Ectodermal cell (in vitro differentiated cells): ENCODE measurements around the gene ODAD3.
"Not testable (repeated sequence)": the region's sequence is repeated elsewhere in the genome, so short reads cannot be mapped to it uniquely, and the experiment has no call there.

Experiments
- H3K27ac ChIP-seq: 2 replicates; pipeline ENCODE4 v1.7.0; 2013; ENCODE audit warnings: mild to moderate bottlenecking, low read depth, low read length; ENCODE audit not compliant: insufficient read depth, poor library complexity, severe bottlenecking
- H3K27me3 ChIP-seq: 2 replicates; pipeline ENCODE4 v1.7.0; 2013; ENCODE audit warnings: mild to moderate bottlenecking, low read length; ENCODE audit not compliant: insufficient read depth, control insufficient read depth, poor library complexity, severe bottlenecking
- H3K36me3 ChIP-seq: one replicate; pipeline ENCODE4 v1.7.0; 2013; ENCODE audit warnings: low read length; ENCODE audit not compliant: control insufficient read depth, insufficient read depth
- H3K4me1 ChIP-seq: one replicate; pipeline ENCODE4 v1.7.0; 2013; ENCODE audit warnings: low read length; ENCODE audit not compliant: control insufficient read depth, insufficient read depth
- H3K4me3 ChIP-seq: 2 replicates; pipeline ENCODE4 v1.7.0; 2013; ENCODE audit warnings: low read depth, low read length, control low read depth; ENCODE audit not compliant: insufficient read depth
- H3K9me3 ChIP-seq: 2 replicates; pipeline ENCODE4 v1.7.0; 2013; ENCODE audit warnings: mild to moderate bottlenecking, low read length, moderate library complexity; ENCODE audit not compliant: control insufficient read depth
- WGBS, 2 experiments: methylation state at CpG; one replicate each; pipeline ENCODE4 v1.1.7; 2013; ENCODE audit warnings: missing lambda C conversion rate in 2 of 2; 5-methylcytosine and 5-hydroxymethylcytosine counted together

Gene ODAD3

DNA sequence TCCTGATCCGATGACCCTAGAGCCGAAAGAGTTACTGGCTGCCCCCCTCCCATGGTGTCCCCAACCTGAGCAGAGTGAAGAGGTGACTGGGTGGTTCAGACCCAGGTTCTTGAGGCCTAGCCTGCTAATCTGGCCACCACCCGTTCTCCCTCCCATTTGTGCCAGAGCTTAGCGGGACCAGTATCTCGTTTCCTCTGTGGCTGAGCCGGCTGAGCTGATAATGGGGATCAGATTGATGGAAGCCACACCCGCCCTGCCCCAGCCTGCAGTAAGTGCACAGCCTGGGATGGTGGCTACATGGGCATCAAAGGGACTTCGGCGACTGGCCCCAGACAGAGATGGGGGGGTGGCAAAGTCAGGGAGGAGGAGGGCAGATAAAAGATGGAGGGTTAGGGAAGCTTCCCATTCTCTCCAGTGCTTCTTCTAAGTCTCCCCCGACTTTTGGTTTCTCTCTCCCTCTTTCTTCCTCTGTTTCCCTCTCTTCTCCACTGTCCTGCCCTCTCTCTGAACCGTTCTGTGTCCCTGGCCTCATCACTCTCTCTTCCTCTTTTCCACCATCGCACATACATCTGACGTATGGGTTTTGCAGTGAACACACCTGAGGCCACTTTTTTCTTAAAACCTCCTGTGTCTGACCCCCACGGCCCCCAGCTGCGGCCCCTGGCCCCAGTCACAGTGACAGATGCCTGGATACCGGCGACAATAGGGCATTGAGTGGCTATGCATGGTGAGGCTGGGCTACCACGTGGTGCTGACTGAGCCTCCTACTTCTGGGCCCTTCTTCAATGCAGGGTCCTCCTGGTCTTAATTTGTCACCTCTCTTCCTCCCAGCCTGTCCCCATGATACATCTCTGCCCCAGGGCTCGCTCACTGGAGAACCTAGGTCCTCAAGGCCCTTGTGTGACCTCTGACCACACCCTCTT is 43.5 kb upstream of the ODAD3 start:
- H3K9me3 ChIP-seq, result no peaks in the 10 kb centered on the region
- peaks cover 46% of the 10 kb centered on the region for H3K27me3 ChIP-seq
- no peaks in the 10 kb centered on the region for H3K36me3 ChIP-seq
- H3K4me3 ChIP-seq, result no peak overlapping the region
- H3K27ac ChIP-seq, result no peak overlapping the region
- WGBS, 2 experiments, result 81 to 83% methylated on average over 19 of the region's 19 CpGs
- H3K4me1 ChIP-seq, result peaks cover 8% of the 10 kb centered on the region

DNA sequence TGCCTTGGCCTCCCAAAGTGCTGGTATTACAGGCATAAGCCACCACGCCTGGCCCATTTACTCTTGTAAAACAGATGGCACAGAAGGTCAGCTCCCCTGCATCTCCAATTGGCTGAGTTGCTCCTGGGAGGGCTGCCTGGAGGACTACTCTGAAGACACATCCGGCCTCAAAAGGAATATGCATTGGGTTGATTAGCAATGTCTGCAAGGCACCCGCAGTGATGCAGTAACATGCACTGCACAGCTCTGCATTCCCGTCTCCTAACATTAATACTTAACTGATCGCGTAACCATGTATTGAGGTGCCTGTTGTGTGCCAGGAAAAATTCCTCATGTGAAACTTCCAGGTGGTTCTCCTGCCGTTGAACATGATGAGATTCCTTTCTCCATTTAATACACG is 40.9 kb upstream of the ODAD3 start:
- Histone ChIP-seq H3K27ac (no peak overlapping the region), H3K4me1 (peaks cover 3% of the 10 kb centered on the region), H3K27me3 (peaks cover 23% of the 10 kb centered on the region), H3K9me3 (no peaks in the 10 kb centered on the region), H3K36me3 (no peaks in the 10 kb centered on the region), H3K4me3 (no peak overlapping the region)
- WGBS, 2 experiments, result 90 to 92% methylated on average over 8 of the region's 8 CpGs

DNA sequence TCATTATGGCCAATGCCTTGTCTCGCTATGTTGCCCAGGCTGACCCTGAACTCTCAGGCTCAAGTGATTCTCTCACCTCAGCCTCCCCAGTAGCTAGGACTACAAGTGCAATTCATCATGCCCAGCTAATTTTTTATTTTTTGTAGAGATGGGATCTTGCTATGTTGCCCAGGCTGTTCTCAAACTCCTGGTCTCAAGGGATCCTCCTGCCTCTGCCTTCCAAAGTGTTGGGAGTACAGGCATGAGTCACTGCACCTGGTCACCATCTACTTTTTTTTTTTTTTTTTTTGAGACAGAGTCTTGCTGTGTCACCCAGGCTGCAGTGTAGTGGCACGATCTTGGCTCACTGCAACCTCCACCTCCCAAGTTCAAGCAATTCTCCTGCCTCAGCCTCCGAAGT is 40.4 kb upstream of the ODAD3 start:
- H3K27ac ChIP-seq, H3K9me3 ChIP-seq, H3K36me3 ChIP-seq, H3K4me3 ChIP-seq, H3K4me1 ChIP-seq: not testable (repeated sequence)
- H3K27me3 ChIP-seq, result peaks cover 18% of the 10 kb centered on the region
- WGBS, 2 experiments, result 93 to 96% methylated on average over 3 of the region's 3 CpGs

DNA sequence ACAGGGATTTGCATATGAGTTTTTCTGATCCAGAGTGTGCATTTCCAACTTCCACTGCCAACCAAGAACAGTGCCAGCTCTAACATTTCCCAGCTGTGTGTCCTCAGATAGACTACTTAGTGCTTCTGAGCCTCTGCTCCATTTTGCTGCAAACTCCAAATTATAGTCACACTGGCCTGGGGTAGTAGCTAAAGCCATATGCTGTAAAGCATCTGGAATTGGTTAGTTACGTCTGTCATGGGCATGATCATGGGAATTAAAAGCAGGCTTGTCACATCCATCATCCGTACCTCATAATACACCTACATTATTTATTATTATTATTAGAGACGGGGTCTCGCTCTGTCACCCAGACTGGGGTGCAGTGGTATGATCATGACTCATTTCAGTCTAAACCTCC is 38.8 kb upstream of the ODAD3 start:
- peaks cover 2% of the 10 kb centered on the region for H3K27me3 ChIP-seq
- no peak overlapping the region for H3K27ac ChIP-seq
- WGBS, 2 experiments, result 85 to 90% methylated on average over 3 to 4 of the region's 4 CpGs
- H3K36me3 ChIP-seq, result no peaks in the 10 kb centered on the region
- no peaks in the 10 kb centered on the region for H3K4me1 ChIP-seq
- H3K4me3 ChIP-seq, result no peak overlapping the region
- no peaks in the 10 kb centered on the region for H3K9me3 ChIP-seq

DNA sequence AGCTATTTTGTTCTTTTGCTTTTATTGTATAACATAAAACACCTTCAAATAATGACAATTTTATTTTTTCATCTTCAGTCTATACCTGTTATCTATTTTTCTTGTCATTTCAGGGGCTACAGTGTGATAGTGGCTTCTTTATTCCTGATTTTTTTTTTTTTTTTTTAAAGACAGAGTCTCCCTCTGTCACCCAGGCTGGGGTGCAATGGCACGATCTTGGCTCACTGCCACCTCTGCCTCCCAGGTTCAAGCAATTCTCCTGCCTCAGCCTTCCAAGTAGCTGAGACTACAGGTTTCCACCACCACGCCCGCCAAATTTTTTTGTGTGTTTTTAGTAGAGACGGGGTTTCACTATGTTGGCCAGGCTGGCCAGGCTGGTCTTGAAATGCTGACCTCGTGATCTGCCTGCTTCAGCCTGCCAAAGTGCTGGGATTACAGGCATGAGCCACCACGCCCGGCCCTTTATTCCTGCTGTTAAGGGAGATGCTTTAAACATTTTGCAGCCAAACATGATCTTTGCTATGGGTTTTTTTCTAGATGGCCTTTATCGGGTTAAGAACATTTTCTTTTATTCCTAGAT is 33.4 kb upstream of the ODAD3 start:
- not testable (repeated sequence) for H3K9me3 ChIP-seq, H3K4me3 ChIP-seq, H3K27ac ChIP-seq, H3K27me3 ChIP-seq, H3K4me1 ChIP-seq, H3K36me3 ChIP-seq
- 90 to 94% methylated on average over 7 to 8 of the region's 8 CpGs for WGBS, 2 experiments

DNA sequence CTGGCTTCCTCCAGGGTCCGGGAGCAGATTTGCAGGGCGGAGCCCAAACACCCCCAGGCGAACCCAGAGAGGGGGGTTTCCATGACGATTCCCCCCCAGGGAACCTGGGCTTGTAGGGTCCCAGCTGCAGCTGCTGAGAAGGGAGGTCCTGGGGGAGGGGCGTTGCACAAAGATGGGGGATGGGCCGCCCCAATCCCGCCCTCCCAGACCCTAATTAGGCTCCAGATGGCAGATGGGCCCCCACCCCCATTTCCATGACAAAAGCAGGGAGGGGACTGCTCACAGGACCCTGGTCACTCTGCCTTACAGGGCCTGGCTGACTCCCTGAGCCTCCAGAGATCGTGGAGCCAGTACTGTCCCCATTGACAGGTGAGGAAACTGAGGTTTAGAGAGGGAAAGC is 30.7 kb upstream of the ODAD3 start:
- no peak overlapping the region for H3K27ac ChIP-seq
- 31 to 38% methylated on average over 8 of the region's 8 CpGs for WGBS, 2 experiments
- no peaks in the 10 kb centered on the region for H3K36me3 ChIP-seq
- no peaks in the 10 kb centered on the region for H3K27me3 ChIP-seq
- H3K4me3 ChIP-seq, result no peak overlapping the region
- no peaks in the 10 kb centered on the region for H3K9me3 ChIP-seq
- H3K4me1 ChIP-seq, result peaks cover 3% of the 10 kb centered on the region

DNA sequence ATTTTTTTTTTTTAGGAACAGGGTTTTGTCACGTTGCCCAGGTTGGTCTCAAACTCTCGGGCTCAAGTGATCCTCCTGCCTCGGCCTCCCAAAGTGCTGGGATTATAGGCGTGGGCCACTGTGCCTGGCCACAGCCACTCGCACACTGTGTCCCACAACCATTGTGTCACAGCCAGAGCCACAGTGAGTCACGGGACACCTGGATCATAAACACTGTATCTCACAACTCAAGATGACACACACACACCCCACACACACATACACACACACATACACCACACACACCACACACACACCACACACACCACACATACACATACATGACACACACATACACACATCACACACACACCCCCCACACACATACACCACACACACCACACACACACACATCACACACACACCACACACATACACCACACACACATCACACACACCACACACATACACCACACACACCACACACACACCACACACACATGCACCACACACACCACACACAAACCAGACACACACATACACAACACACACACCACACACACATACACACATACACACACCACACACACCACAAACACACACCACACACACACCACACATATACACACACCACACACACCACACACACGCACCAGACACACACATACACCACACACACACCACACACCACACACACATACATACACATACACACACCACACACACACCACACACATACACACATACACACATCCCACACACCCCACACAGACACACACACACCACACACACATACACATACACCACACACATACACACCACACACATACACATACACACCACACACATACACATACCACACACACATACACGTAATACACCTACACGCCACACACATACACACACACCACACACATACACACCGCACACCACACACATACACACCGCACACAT is 29.7 kb upstream of the ODAD3 start:
- H3K36me3 ChIP-seq, result no peaks in the 10 kb centered on the region
- 86% methylated on average over 11 of the region's 11 CpGs for WGBS, 2 experiments

DNA sequence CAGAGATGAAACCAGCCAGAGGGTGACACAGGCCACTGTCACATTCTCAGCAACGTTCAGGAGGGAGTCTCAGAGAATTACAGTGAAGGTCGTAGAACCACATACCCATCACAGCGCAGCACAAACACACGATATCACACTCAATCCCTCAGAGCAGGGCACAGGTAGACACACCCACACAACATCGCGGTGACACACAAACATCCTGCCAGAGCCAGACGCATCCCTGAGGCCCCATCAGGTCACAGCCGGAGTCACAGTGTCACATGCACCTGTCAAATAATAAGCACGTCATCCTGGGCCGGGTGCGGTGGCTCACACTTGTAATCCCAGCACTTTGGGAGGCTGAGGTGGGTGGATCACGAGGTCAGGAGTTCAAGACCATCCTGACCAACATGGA is 28.5 kb upstream of the ODAD3 start:
- Histone ChIP-seq H3K36me3 (no peaks in the 10 kb centered on the region), H3K9me3 (no peaks in the 10 kb centered on the region), H3K27ac (no peak overlapping the region), H3K27me3 (no peaks in the 10 kb centered on the region), H3K4me3 (no peak overlapping the region), H3K4me1 (peaks cover 3% of the 10 kb centered on the region)
- 86 to 87% methylated on average over 12 of the region's 12 CpGs for WGBS, 2 experiments

More for the DNA sequence above, 29.7 kb upstream of the ODAD3 start:
- Histone ChIP-seq H3K4me1 (peaks cover 3% of the 10 kb centered on the region), H3K4me3 (no peak overlapping the region), H3K27ac (no peak overlapping the region), H3K27me3 (no peaks in the 10 kb centered on the region), H3K9me3 (no peaks in the 10 kb centered on the region)

DNA sequence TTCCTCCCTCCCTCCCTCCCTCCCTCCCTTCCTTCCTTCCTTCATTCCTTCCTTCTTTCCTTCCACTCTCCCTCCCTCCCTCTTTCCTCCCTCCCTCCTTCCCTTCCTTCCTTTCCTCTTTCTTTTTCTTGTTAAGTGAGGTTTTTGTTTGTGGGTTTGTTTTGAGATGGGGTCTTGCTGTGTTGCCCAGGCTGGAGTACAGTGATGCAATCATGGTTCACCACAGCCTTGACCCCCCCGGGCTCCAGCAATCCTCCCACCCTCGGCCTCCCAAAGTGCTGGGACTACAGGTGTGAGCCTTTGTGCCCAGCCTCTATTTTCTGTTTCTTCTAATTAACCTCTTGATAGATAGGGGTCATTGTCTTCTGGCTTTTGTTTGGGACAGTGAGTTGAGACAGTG is 26.5 kb upstream of the ODAD3 start:
- H3K4me1 ChIP-seq, result peaks cover 3% of the 10 kb centered on the region
- no peaks in the 10 kb centered on the region for H3K36me3 ChIP-seq
- no peaks in the 10 kb centered on the region for H3K27me3 ChIP-seq
- no peaks in the 10 kb centered on the region for H3K9me3 ChIP-seq
- WGBS, 2 experiments, result 83 to 84% methylated on average over 2 of the region's 2 CpGs
- H3K27ac ChIP-seq, result no peak overlapping the region
- no peak overlapping the region for H3K4me3 ChIP-seq

DNA sequence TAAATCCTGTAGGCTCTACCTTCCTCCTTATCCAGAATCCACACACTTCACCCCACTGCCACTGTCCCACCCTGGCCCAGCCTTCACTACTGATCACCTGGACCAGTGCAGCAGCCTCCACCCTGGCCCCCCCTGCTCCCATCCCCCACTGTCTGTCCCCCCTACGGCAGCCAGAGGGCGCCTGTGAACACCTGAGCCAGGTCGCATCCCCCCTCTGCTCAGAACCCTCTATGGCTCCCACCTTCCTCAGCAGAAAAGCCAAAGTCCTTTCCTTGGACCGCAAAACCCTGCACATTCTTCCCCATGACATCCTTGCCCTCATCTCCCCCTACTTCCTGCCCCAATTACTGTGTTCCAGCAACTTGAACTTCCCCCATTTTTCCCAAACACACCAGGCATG is 25.3 kb upstream of the ODAD3 start:
- Histone ChIP-seq H3K4me1 (no peaks in the 10 kb centered on the region), H3K27ac (no peak overlapping the region), H3K9me3 (no peaks in the 10 kb centered on the region), H3K27me3 (no peaks in the 10 kb centered on the region), H3K36me3 (no peaks in the 10 kb centered on the region), H3K4me3 (no peak overlapping the region)
- WGBS, 2 experiments, result 60 to 63% methylated on average over 4 of the region's 4 CpGs
